ENCODE data around the gene LYST.

LYST gene

GRCh38 chr1:235703506-235703905 lies 163.2 kb downstream of the LYST start:
- no peak for DNase-seq

GRCh38 chr1:235702412-235702811 lies 164.3 kb downstream of the LYST start:
- no peak for DNase-seq

- DNase-seq: no peak
Observed at GRCh38 chr1:235697508-235697907, 169.2 kb downstream of the LYST start.

GRCh38 chr1:235689356-235689755 lies 177.3 kb downstream of the LYST start:
- DNase-seq: no peak

GRCh38 chr1:235688096-235688495 lies 178.6 kb downstream of the LYST start:
- no peak for DNase-seq

GRCh38 chr1:235683653-235684052 lies 183.1 kb downstream of the LYST start:
- DNase-seq: no peak

GRCh38 chr1:235682216-235682615 lies 184.5 kb downstream of the LYST start:
- no peak for DNase-seq

- no peak for DNase-seq
Observed at GRCh38 chr1:235679644-235680043, 187.1 kb downstream of the LYST start.

GRCh38 chr1:235679005-235679404 lies 187.7 kb downstream of the LYST start:
- no peak for DNase-seq

GRCh38 chr1:235675152-235675890 lies 191.4 kb downstream of the LYST start:
- no peak for DNase-seq

GRCh38 chr1:235673981-235674380 lies 192.7 kb downstream of the LYST start:
- DNase-seq: no peak

GRCh38 chr1:235671992-235672391 lies 194.7 kb downstream of the LYST start:
- no peak for DNase-seq

- no peak for DNase-seq
Observed at GRCh38 chr1:235670157-235670776, 196.4 kb downstream of the LYST start.

- no peak for DNase-seq
Observed at GRCh38 chr1:235669277-235669676, 197.4 kb downstream of the LYST start.

GRCh38 chr1:235663628-235664027 lies 203.1 kb downstream of the LYST start:
- DNase-seq: no peak

GRCh38 chr1:235661568-235661967 lies 205.1 kb downstream of the LYST start:
- DNase-seq: no peak

GRCh38 chr1:235659186-235659771 lies 207.4 kb downstream of the LYST start:
- no peak for DNase-seq

GRCh38 chr1:235657747-235658526 lies 208.8 kb downstream of the LYST start:
- DNase-seq: peak; percentile 12

GRCh38 chr1:235657269-235657668 lies 209.4 kb downstream of the LYST start:
- DNase-seq: no peak

GRCh38 chr1:235652364-235652763 lies 214.3 kb downstream of the LYST start:
- no peak for DNase-seq

- no peak for DNase-seq
Observed at GRCh38 chr1:235651170-235651806, 215.4 kb downstream of the LYST start.

GRCh38 chr1:235650341-235651169 lies 216.2 kb downstream of the LYST start:
- no peak for DNase-seq

All from COR-L47 (cell line).